Gastrocnemius medialis (tissue), 4 donors: ENCODE data around the gene CIB4.

Experiments
- POLR2A ChIP-seq, 2 donors: fragments of 450-650 bp; IDR thresholded peaks; one replicate each; pipeline ENCODE4 v1.6.1; 2017; ENCODE audit warnings: antibody characterized with exemption in 2 of 2, mild to moderate bottlenecking in 2 of 2, moderate library complexity in 2 of 2
- TF ChIP-seq, protein P1 (sequence below), 5 experiments: fragments of 450-650 bp in 3 of 5; fragments of 200-600 bp in 2 of 5; sonication (generic) in 2 of 5; IDR thresholded peaks in 4 of 5; conservative IDR thresholded peaks in 1 of 5; 1 replicate in 4 of 5; 2 replicates in 1 of 5; pipeline ENCODE4 v1.5.1; 2016 to 2019; ENCODE audit warnings: antibody characterized with exemption in 5 of 5, mild to moderate bottlenecking in 3 of 5, moderate library complexity in 3 of 5

DNA sequence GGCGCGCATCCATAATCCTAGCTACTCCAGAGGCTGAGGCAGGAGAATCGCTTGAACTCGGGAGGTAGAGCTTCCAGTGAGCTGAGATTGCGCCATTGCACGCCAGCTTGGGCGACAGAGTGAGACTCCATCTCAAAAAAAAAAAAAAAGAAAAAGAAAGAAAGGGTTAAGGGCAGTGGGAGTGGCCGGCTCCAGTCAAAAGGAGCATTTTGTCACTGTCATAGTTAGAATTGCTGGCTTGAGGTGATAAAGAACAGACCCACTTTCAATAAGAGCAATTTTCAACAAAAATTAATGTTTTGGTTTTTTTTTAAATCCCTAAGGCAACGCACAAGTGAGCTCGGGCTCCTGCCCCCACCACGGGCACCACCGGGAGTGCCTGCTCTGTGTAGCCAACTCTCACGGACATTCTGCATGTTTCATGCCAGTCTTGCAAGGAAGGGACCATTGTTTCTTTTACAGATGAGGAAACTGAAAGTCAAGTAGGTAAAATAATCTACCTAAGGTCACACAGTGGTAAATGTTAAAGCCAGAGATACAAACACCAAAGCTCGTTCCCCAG is 8.5 kb downstream of the CIB4 start:
- TF ChIP-seq, protein P1, sequence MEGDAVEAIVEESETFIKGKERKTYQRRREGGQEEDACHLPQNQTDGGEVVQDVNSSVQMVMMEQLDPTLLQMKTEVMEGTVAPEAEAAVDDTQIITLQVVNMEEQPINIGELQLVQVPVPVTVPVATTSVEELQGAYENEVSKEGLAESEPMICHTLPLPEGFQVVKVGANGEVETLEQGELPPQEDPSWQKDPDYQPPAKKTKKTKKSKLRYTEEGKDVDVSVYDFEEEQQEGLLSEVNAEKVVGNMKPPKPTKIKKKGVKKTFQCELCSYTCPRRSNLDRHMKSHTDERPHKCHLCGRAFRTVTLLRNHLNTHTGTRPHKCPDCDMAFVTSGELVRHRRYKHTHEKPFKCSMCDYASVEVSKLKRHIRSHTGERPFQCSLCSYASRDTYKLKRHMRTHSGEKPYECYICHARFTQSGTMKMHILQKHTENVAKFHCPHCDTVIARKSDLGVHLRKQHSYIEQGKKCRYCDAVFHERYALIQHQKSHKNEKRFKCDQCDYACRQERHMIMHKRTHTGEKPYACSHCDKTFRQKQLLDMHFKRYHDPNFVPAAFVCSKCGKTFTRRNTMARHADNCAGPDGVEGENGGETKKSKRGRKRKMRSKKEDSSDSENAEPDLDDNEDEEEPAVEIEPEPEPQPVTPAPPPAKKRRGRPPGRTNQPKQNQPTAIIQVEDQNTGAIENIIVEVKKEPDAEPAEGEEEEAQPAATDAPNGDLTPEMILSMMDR (IDR thresholded peaks at IDR 0.05 in 4 of 5, conservative IDR thresholded peaks at IDR 0.05 in 1 of 5), result no peak
- no peak for TF ChIP-seq POLR2A (IDR thresholded peaks at IDR 0.05)
